Endothelial cell of umbilical vein (primary cell): ENCODE results near the gene SYT8.

ENCODE experiments used
- CTCF ChIP-seq, 2 donors: IDR thresholded peaks; 1 replicate in 1 of 2; 2 replicates in 1 of 2; pipeline ENCODE4 v1.5.1; 2011; ENCODE audit warnings: low read length in 2 of 2, mild to moderate bottlenecking in 2 of 2, moderate library complexity in 2 of 2, control low read depth in 1 of 2, inconsistent platforms in 1 of 2, low read depth in 1 of 2; ENCODE audit not compliant: insufficient read depth in 1 of 2; ENCODE audit errors: extremely low read depth in 1 of 2
- EZH2 ChIP-seq: IDR thresholded peaks from 2 replicates; pipeline ENCODE4 v1.6.1; 2012; ENCODE audit warnings: borderline replicate concordance, low read depth, mild to moderate bottlenecking, moderate library complexity, low read length, inconsistent platforms; ENCODE audit not compliant: severe bottlenecking
- FOS ChIP-seq: IDR thresholded peaks from 2 replicates; pipeline ENCODE4 v1.6.1; 2011; ENCODE audit warnings: mild to moderate bottlenecking, low read length, moderate library complexity, borderline replicate concordance; ENCODE audit not compliant: insufficient read depth
- GATA2 ChIP-seq: IDR thresholded peaks from 2 replicates; pipeline ENCODE4 v1.7.0; 2011; ENCODE audit warnings: low read depth, mild to moderate bottlenecking, moderate library complexity, mixed read lengths, low read length; ENCODE audit not compliant: insufficient read length, insufficient read depth
- JUN ChIP-seq: IDR thresholded peaks from 2 replicates; pipeline ENCODE4 v1.6.1; 2011; ENCODE audit warnings: borderline replicate concordance, low read depth; ENCODE audit not compliant: insufficient read length, insufficient read depth
- MAX ChIP-seq: IDR thresholded peaks from 2 replicates; pipeline ENCODE4 v1.6.1; 2011; ENCODE audit not compliant: insufficient read depth, insufficient read length
- MYC ChIP-seq: IDR thresholded peaks from one replicate; pipeline ENCODE4 v1.6.1; 2011; ENCODE audit warnings: mild to moderate bottlenecking, low read depth, low read length
- POLR2A ChIP-seq: IDR thresholded peaks from 2 replicates; pipeline ENCODE4 v1.6.1; 2012; ENCODE audit warnings: low read depth, mild to moderate bottlenecking, control low read depth, low read length
- POLR2AphosphoS5 ChIP-seq: IDR thresholded peaks from 2 replicates; pipeline ENCODE4 v1.6.1; 2012; ENCODE audit warnings: low read depth, mild to moderate bottlenecking, control low read depth, low read length, moderate library complexity; ENCODE audit not compliant: insufficient read depth

- TF ChIP-seq CTCF (IDR thresholded peaks at IDR 0.05; ENCODE audit: extremely low read depth in 1 of 2, insufficient read depth in 1 of 2, low read depth in 1 of 2, low read length in 2 of 2) (no peak), FOS (no peak), POLR2A (no peak), EZH2 (no peak), POLR2AphosphoS5 (no peak), MAX (no peak), JUN (no peak), GATA2 (no peak), MYC (no peak)
Observed at GRCh38 chr11:1785749-1786413, 48.9 kb upstream of the SYT8 start.
